ENCODE measurements around the gene SZT2. TPM values are rescaled to one million over a fixed set of nuclear protein-coding genes. Genes with fewer than 3 reads are reported as not detected.
A peak's percentile ranks its signal among the peaks of the same experiment; 100 is the strongest.
"Not testable (repeated sequence)": the region's sequence is repeated elsewhere in the genome, so short reads cannot be mapped to it uniquely, and the experiment has no call there.

Gene SZT2
- total RNA-seq, 3 donors from 2014 or later (not counting 1 experiment from before 2014, with no cell fraction given): 103 to 128 (median 123) TPM

DNA sequence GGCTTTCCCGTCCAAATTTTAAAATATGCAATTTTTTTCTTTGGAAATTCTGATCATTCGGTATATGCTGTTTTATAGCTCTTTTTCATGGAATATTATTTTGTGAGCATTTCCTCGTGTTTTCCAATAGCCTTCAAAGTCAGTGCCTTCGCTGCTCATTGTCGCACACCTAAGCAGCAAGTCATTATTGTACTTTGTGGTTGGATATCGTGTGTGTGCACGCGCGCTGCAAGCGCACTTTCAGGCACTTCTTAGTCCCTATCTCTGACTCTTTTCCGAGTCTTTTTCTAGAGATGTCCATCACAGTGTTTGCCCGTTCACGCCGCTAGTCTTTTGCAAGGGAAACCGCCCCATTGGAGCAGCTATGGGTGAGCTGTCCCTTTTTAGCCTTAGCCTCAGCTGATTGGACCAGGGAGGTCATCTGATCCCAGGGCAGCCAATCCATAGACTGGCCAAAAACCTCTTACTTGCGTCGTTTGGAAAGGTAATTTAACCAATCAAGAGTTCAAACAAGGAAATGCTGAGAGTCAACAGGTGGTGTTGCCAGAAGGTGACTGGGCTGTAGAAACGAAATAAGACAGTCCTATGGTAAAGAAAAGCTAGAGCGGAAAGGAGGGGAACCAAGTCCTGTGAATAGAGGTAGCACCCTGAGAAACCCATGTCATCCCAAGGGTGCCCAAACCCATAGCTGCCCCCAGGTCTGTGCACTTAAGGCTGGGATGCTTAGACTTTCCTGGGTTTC is 64.7 kb downstream of the SZT2 start:
- DNase-seq (peak in 1 of 2 donors; percentile 75), ATAC-seq (peak; percentile 68 to 82 (median 71))
- 11% methylated on average over 18 of the region's 19 CpGs for WGBS (ENCODE audit: insufficient coverage)
- peaks cover 20 to 21% of the 10 kb centered on the region in 2 donors for H3K4me1 Mint-ChIP-seq
- peaks cover 26 to 41% of the 10 kb centered on the region in 2 donors for H3K27me3 Mint-ChIP-seq (ENCODE audit: low read depth in 2 of 2)
- intact Hi-C loops (cut with micrococcal nuclease): no loop called here
- H3K36me3 Mint-ChIP-seq: peaks cover under 1% of the 10 kb centered on the region
- H3K4me3 Mint-ChIP-seq: peak overlapping the region; percentile 93
- no peaks in the 10 kb centered on the region for H3K9me3 ChIP-seq (ENCODE audit: control insufficient read depth, insufficient read depth, low read length)
- H3K4me3 ChIP-seq (ENCODE audit: low read length): peak overlapping the region; percentile 71
- peak overlapping the region; percentile 68 to 69 for H3K27ac Mint-ChIP-seq
- H3K4me1 ChIP-seq (ENCODE audit: control insufficient read depth, insufficient read depth, low read length): peaks cover 13% of the 10 kb centered on the region
- TF ChIP-seq, protein P1, sequence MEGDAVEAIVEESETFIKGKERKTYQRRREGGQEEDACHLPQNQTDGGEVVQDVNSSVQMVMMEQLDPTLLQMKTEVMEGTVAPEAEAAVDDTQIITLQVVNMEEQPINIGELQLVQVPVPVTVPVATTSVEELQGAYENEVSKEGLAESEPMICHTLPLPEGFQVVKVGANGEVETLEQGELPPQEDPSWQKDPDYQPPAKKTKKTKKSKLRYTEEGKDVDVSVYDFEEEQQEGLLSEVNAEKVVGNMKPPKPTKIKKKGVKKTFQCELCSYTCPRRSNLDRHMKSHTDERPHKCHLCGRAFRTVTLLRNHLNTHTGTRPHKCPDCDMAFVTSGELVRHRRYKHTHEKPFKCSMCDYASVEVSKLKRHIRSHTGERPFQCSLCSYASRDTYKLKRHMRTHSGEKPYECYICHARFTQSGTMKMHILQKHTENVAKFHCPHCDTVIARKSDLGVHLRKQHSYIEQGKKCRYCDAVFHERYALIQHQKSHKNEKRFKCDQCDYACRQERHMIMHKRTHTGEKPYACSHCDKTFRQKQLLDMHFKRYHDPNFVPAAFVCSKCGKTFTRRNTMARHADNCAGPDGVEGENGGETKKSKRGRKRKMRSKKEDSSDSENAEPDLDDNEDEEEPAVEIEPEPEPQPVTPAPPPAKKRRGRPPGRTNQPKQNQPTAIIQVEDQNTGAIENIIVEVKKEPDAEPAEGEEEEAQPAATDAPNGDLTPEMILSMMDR (IDR thresholded peaks at IDR 0.05): no peak
- peaks cover 9% of the 10 kb centered on the region for H3K36me3 ChIP-seq (ENCODE audit: control insufficient read depth, insufficient read depth, low read length)
- no peaks in the 10 kb centered on the region for H3K27me3 ChIP-seq (ENCODE audit: control insufficient read depth, insufficient read depth, low read length)
- H3K27ac ChIP-seq (ENCODE audit: low read length): no peak overlapping the region
- H3K9me3 Mint-ChIP-seq: no peaks in the 10 kb centered on the region

DNA sequence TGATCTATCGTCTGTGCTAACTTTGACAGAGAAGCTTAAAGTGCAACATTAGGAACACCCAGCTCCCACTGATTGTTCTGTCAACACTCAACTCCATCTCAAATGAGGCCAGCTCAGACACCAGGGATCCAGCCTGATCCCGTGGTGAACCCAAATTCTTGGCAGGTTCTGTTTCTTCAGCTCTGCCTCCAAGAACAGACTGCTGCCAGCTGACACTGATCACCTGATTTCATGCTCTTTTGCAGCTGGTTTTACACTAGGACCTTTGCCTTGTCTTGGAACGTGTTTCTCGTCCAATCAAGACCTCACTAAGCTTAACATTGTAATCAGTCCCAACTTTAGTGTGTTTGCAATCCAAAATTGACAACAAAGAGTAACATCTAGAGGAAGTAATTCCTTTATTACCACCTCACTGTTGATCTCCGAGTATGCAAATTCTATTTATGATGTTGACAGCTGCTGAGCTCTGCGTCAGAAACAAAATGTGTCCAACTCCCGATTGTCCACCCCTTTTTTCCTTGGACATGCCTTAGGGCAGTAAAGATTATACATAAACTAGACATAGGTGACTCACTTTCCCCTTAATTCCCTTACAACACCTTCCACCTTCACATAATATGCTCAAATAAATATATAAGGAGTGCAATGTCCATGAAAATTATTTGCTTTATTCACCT is 65.7 kb downstream of the SZT2 start:
- H3K27me3 ChIP-seq (ENCODE audit: control insufficient read depth, insufficient read depth, low read length): no peaks in the 10 kb centered on the region
- H3K36me3 ChIP-seq (ENCODE audit: control insufficient read depth, insufficient read depth, low read length): peaks cover 2% of the 10 kb centered on the region
- Mint-ChIP-seq H3K27ac (no peak overlapping the region), H3K4me3 (peak overlapping the region; percentile 21), H3K4me1 (peaks cover 20 to 21% of the 10 kb centered on the region in 2 donors), H3K36me3 (no peaks in the 10 kb centered on the region), H3K9me3 (no peaks in the 10 kb centered on the region), H3K27me3 (ENCODE audit: low read depth in 2 of 2) (peaks cover 31 to 46% of the 10 kb centered on the region in 2 donors)
- H3K4me3 ChIP-seq (ENCODE audit: low read length): no peak overlapping the region
- WGBS (ENCODE audit: insufficient coverage): 95% methylated on average over 7 of the region's 7 CpGs
- intact Hi-C loops (cut with micrococcal nuclease): no loop called here
- H3K27ac ChIP-seq (ENCODE audit: low read length): no peak overlapping the region
- ATAC-seq: no peak
- DNase-seq: no peak
- TF ChIP-seq, protein P1 (IDR thresholded peaks at IDR 0.05): no peak
- no peaks in the 10 kb centered on the region for H3K9me3 ChIP-seq (ENCODE audit: control insufficient read depth, insufficient read depth, low read length)
- peaks cover 13% of the 10 kb centered on the region for H3K4me1 ChIP-seq (ENCODE audit: control insufficient read depth, insufficient read depth, low read length)

DNA sequence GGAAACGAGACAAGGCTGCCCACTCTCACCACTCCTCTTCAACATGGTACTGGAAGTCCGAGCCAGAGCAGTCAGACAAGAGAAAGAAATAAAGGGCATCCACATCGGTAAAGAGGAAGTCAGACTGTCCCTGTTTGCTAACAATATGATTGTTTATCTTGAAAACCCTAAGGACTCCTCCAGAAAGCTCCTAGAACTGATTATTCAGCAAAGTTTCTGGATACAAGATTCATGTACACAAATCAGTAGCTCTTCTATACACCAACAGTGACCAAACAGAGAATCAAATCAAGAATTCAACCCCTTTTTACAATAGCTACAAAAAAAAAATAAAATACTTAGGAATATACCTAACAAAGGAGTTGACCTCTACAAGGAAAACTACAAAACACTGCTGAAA is 68.7 kb downstream of the SZT2 start:
- H3K4me3 ChIP-seq (ENCODE audit: low read length); H3K9me3 ChIP-seq (ENCODE audit: control insufficient read depth, insufficient read depth, low read length); DNase-seq; H3K27ac Mint-ChIP-seq; H3K36me3 ChIP-seq (ENCODE audit: control insufficient read depth, insufficient read depth, low read length); H3K4me1 ChIP-seq (ENCODE audit: control insufficient read depth, insufficient read depth, low read length); H3K4me3 Mint-ChIP-seq; ATAC-seq; H3K27me3 ChIP-seq (ENCODE audit: control insufficient read depth, insufficient read depth, low read length); H3K9me3 Mint-ChIP-seq; H3K36me3 Mint-ChIP-seq; H3K27ac ChIP-seq (ENCODE audit: low read length); intact Hi-C loops (cut with micrococcal nuclease): not testable (repeated sequence)
- Mint-ChIP-seq H3K4me1 (peaks cover 11 to 15% of the 10 kb centered on the region in 2 donors), H3K27me3 (ENCODE audit: low read depth in 2 of 2) (peaks cover 31 to 46% of the 10 kb centered on the region in 2 donors)
- 82% methylated on average over 3 of the region's 3 CpGs for WGBS (ENCODE audit: insufficient coverage)

DNA sequence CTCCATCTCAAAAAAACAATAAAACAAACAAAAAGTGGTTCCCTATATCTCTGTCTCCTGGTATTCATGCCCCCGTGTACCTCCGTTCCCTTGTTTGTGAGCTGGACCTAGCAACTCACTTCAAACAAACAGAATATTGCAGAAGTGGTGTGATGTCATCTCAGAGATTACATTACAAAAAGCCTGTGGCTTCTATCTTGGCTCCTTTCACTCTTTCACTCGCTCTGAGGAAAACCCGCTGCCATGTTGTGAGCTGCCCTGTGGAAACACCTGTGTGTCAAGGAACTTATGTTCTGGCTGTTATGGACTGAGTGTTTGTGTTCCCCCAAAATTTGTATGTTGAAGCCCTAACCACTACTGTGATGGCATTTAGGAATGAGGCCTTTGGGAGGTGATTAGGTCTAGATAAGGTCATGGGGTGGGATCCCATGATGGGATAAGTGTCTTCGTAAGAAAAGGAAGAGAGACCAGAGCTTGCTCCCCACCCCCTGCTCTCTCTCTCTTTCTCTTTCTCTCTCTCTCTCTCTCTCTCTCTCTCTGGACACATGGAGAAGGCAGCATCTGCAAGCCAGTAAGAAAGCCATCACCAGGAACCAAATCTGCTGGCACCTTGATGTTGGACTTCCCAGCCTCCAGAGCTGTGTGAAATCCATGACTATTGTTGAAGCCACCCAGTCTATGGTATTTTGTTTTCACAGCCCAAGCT is 71.4 kb downstream of the SZT2 start:
- DNase-seq (no peak), ATAC-seq (no peak)
- 90% methylated on average over 5 of the region's 5 CpGs for WGBS (ENCODE audit: insufficient coverage)
- Histone ChIP-seq H3K27me3 (ENCODE audit: control insufficient read depth, insufficient read depth, low read length) (no peaks in the 10 kb centered on the region), H3K4me1 (ENCODE audit: control insufficient read depth, insufficient read depth, low read length) (no peaks in the 10 kb centered on the region), H3K9me3 (ENCODE audit: control insufficient read depth, insufficient read depth, low read length) (no peaks in the 10 kb centered on the region), H3K36me3 (ENCODE audit: control insufficient read depth, insufficient read depth, low read length) (no peaks in the 10 kb centered on the region), H3K4me3 (ENCODE audit: low read length) (no peak overlapping the region), H3K27ac (ENCODE audit: low read length) (no peak overlapping the region)
- intact Hi-C loops (cut with micrococcal nuclease): no loop called here
- Mint-ChIP-seq H3K4me1 (peaks cover 0 to 6% of the 10 kb centered on the region in 2 donors), H3K9me3 (no peaks in the 10 kb centered on the region), H3K27me3 (ENCODE audit: low read depth in 2 of 2) (peaks cover 26 to 36% of the 10 kb centered on the region in 2 donors), H3K4me3 (no peak overlapping the region), H3K36me3 (no peaks in the 10 kb centered on the region), H3K27ac (no peak overlapping the region)
- TF ChIP-seq, protein P1 (IDR thresholded peaks at IDR 0.05): no peak
